GM19240 (cell line): ENCODE results near the gene TAS2R50.
"Not testable (repeated sequence)": the region's sequence is repeated elsewhere in the genome, so short reads cannot be mapped to it uniquely, and the experiment has no call there.

Source experiments
- DNase-seq: peaks from one replicate; pipeline ENCODE4 v3.0.0; 2011; ENCODE audit warnings: low spot score; ENCODE audit not compliant: insufficient read length

The TAS2R50 gene

GRCh38 chr12:10986812-10987211, at the start of gene TAS2R50:
Gene TAS2R50 (minus strand): TSS chr12:10986912. CDS start chr12:10986860, 52 bp downstream.
- DNase-seq = no peak

GRCh38 chr12:11033959-11034358, 47.2 kb upstream of the TAS2R50 start:
- not testable (repeated sequence) for DNase-seq

GRCh38 chr12:11031307-11031706, 44.6 kb upstream of the TAS2R50 start, which contains the start of gene TAS2R31:
Gene TAS2R31 (minus strand): TSS chr12:11031407. CDS start chr12:11031335, 72 bp downstream.
- DNase-seq = no peak

GRCh38 chr12:11026118-11026517, 39.4 kb upstream of the TAS2R50 start:
- DNase-seq = no peak

- no peak for DNase-seq
These were observed 36.7 kb upstream of the TAS2R50 start for GRCh38 chr12:11023387-11023786.

- DNase-seq = no peak
These were observed 35.8 kb upstream of the TAS2R50 start, which contains the start of gene TAS2R19 for GRCh38 chr12:11022520-11022919. Gene TAS2R19 (minus strand): TSS chr12:11022620. CDS start chr12:11022571, 49 bp downstream.

- DNase-seq = no peak
These were observed 30.2 kb upstream of the TAS2R50 start for GRCh38 chr12:11016937-11017336.

GRCh38 chr12:11015775-11016430, 29.2 kb upstream of the TAS2R50 start:
- no peak for DNase-seq

GRCh38 chr12:11014234-11014633, 27.5 kb upstream of the TAS2R50 start:
- DNase-seq = no peak

GRCh38 chr12:11007608-11008007, 20.9 kb upstream of the TAS2R50 start:
- DNase-seq = no peak

GRCh38 chr12:10998204-10998603, 11.5 kb upstream of the TAS2R50 start, which contains the start of gene TAS2R20:
Gene TAS2R20 (minus strand): TSS chr12:10998304. CDS start chr12:10997875, 429 bp downstream.
- no peak for DNase-seq

GRCh38 chr12:10994307-10994706, 7.6 kb upstream of the TAS2R50 start:
- no peak for DNase-seq

GRCh38 chr12:10989107-10989506, 2.4 kb upstream of the TAS2R50 start:
- DNase-seq = no peak

- DNase-seq = no peak
These were observed 4.5 kb downstream of the TAS2R50 start for GRCh38 chr12:10982244-10982643.

- no peak for DNase-seq
These were observed 11.7 kb downstream of the TAS2R50 start for GRCh38 chr12:10974965-10975364.

GRCh38 chr12:10968765-10969456, 17.8 kb downstream of the TAS2R50 start:
- no peak for DNase-seq

GRCh38 chr12:10967409-10967808, 19.3 kb downstream of the TAS2R50 start:
- no peak for DNase-seq

GRCh38 chr12:10966314-10966713, 20.4 kb downstream of the TAS2R50 start:
- no peak for DNase-seq

GRCh38 chr12:10965476-10965875, 21.2 kb downstream of the TAS2R50 start:
- DNase-seq = no peak

GRCh38 chr12:10960211-10960610, 26.5 kb downstream of the TAS2R50 start:
- DNase-seq = no peak

GRCh38 chr12:10959804-10960203, 26.9 kb downstream of the TAS2R50 start:
- DNase-seq = no peak

- no peak for DNase-seq
These were observed 29.0 kb downstream of the TAS2R50 start for GRCh38 chr12:10957741-10958140.

- DNase-seq = no peak
These were observed 30.6 kb downstream of the TAS2R50 start for GRCh38 chr12:10956085-10956484.
